Vein endothelial cell (primary cell): ENCODE data around the gene HSD3B1. TPM values are rescaled to one million over a fixed set of nuclear protein-coding genes. Genes with fewer than 3 reads are reported as not detected.

Experiments used
- total RNA-seq: library from RNA; depleted of rRNA; stranded (reverse); fragments of >200 nt; gene quantifications from 2 replicates; pipeline ENCODE4 v1.2.3, GENCODE V29; 2012

Gene HSD3B1
- total RNA-seq: not detected in 2 replicates

DNA sequence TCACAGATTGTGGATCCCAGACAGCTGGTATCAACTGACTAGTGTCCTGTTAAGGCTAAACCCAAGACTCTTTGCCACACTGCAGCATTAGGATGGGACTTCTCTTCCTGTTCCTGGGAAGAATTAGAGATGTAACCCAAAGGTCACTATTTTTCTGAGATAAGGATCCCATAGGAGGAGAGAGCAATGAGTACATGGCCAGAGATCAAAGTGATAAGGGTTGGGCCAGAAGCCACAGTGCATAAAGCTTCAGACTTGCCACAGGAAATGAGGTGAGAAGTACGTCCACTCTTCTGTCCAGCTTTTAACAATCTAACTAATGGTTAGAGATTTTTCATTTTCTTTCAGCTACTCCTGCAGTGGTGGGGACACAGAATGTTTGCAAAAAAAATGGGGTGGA, at the start of gene HSD3B1:
Gene HSD3B1 (plus strand): TSS at position 270 of the 400 bp plus-strand sequence. CDS start 267 bp downstream, outside the sequence.

Other genes starting within 250 kb of the HSD3B1 start
- not detected in 2 replicates for gene HAO2, start 138.4 kb upstream of the HSD3B1 start, total RNA-seq
- not detected in 2 replicates for gene HSD3B2, start 92.1 kb upstream of the HSD3B1 start, total RNA-seq
- 23.3 and 24.5 TPM in 2 replicates for gene ZNF697, start 141.1 kb downstream of the HSD3B1 start, total RNA-seq
- gene PHGDH, start 204.7 kb downstream of the HSD3B1 start, total RNA-seq: 9.5 and 10.5 TPM in 2 replicates